ENCODE measurements around the gene ELOVL3.

ELOVL3 gene

DNA sequence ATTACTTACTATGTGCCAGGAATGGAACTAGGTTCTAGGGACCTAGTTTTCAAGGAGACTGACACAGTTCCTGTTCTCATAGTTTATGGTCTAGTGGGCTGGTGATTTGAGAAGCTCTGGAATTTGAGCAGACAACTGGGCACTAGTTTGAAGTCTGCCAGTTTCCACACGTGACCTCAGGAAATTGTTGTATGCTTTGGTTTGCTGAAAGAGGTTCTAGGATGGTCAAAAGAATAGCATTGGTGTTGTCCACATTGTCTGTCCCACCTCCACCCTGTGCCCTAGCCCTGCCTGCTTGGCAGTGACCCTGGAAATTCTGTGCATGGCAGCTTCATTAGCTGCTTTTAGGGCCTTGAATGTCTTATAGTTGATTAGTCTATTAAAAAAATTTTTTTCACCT, 48.0 kb downstream of the ELOVL3 start:
- peaks cover under 1% of the 10 kb centered on the region for H3K4me1 ChIP-seq (ENCODE audit: insufficient read depth, low read length)
- no peaks in the 10 kb centered on the region for H3K36me3 ChIP-seq (ENCODE audit: insufficient read depth, low read length)
- H3K9me3 ChIP-seq (ENCODE audit: low read length), result peaks cover 2% of the 10 kb centered on the region
- no peaks in the 10 kb centered on the region for H3K27me3 ChIP-seq (ENCODE audit: insufficient read depth, low read length)
- no peak overlapping the region for H3K4me3 ChIP-seq (ENCODE audit: low read length)
- no peak overlapping the region for H2AFZ ChIP-seq (ENCODE audit: low read depth, low read length)

DNA sequence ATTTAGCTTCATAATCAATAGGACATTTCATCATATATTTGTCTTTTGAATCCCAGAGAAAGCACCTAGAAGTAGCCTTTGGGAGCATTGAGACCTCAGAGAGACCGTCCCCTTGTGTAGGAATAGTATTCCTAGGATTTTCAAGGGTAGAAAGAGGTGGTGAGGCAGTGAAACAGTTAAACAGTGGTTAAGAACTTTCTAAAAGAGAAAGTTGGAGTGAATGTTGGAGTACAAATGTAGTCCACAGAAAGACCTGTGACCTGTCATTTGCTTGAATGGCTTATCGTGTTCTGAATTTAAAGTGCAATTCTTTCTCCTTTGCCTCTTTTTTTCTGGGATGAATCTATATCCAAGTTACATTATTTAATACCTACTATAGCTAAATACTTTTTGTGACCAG, 49.2 kb downstream of the ELOVL3 start:
- no peak overlapping the region for H3K4me3 ChIP-seq (ENCODE audit: low read length)

DNA sequence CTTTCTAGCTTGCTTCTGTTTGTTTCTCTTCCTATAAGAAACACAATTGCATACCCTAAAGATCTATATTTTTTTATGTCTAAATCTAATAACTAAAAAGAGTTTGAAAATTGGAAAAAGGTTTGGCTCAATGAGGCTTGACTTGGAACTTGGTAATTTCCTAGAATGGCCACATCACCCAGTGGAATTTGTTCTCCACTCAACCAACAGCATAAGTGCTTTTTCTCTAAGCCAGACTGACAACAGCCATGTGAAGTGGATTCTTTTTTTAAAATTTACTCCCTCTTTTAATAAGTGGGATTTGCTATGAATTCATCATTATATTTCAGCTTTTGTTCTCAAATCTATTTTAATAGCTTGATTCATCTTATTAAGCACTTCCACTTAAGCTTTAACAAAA, 53.0 kb downstream of the ELOVL3 start:
- no peaks in the 10 kb centered on the region for H3K36me3 ChIP-seq (ENCODE audit: insufficient read depth, low read length)
- H3K4me1 ChIP-seq (ENCODE audit: insufficient read depth, low read length), result peaks cover 10% of the 10 kb centered on the region
- H3K4me3 ChIP-seq (ENCODE audit: low read length), result no peak overlapping the region
- H2AFZ ChIP-seq (ENCODE audit: low read depth, low read length), result no peak overlapping the region
- no peaks in the 10 kb centered on the region for H3K27me3 ChIP-seq (ENCODE audit: insufficient read depth, low read length)
- peaks cover 1% of the 10 kb centered on the region for H3K9me3 ChIP-seq (ENCODE audit: low read length)

More for the DNA sequence above, 49.2 kb downstream of the ELOVL3 start:
- H2AFZ ChIP-seq (ENCODE audit: low read depth, low read length), result no peak overlapping the region
- no peaks in the 10 kb centered on the region for H3K27me3 ChIP-seq (ENCODE audit: insufficient read depth, low read length)
- peaks cover 10% of the 10 kb centered on the region for H3K4me1 ChIP-seq (ENCODE audit: insufficient read depth, low read length)
- peaks cover 2% of the 10 kb centered on the region for H3K9me3 ChIP-seq (ENCODE audit: low read length)
- no peaks in the 10 kb centered on the region for H3K36me3 ChIP-seq (ENCODE audit: insufficient read depth, low read length)

Data from neuron (in vitro differentiated cells).